ENCODE results near the gene CLEC2L. TPM values are rescaled to one million over a fixed set of nuclear protein-coding genes. Genes with fewer than 3 reads are reported as not detected.

CLEC2L gene
- total RNA-seq, 4 donors from 2014 or later, result 0.21 to 0.43 (median 0.26) TPM; not detected in 1

GRCh38 chr7:139526578-139527544 is 3.4 kb downstream of the CLEC2L start:
- Histone ChIP-seq H3K4me3 (no peak overlapping the region), H3K27me3 (no peaks in the 10 kb centered on the region), H3K9me3 (no peaks in the 10 kb centered on the region), H3K36me3 (no peaks in the 10 kb centered on the region), H3K27ac (no peak overlapping the region), H3K4me1 (peaks cover 0 to 6% of the 10 kb centered on the region in 2 donors)
- intact Hi-C loops (cut with DNase I; ENCODE audit: low total_unique reads), result no loop called here
- TF ChIP-seq, protein P1, sequence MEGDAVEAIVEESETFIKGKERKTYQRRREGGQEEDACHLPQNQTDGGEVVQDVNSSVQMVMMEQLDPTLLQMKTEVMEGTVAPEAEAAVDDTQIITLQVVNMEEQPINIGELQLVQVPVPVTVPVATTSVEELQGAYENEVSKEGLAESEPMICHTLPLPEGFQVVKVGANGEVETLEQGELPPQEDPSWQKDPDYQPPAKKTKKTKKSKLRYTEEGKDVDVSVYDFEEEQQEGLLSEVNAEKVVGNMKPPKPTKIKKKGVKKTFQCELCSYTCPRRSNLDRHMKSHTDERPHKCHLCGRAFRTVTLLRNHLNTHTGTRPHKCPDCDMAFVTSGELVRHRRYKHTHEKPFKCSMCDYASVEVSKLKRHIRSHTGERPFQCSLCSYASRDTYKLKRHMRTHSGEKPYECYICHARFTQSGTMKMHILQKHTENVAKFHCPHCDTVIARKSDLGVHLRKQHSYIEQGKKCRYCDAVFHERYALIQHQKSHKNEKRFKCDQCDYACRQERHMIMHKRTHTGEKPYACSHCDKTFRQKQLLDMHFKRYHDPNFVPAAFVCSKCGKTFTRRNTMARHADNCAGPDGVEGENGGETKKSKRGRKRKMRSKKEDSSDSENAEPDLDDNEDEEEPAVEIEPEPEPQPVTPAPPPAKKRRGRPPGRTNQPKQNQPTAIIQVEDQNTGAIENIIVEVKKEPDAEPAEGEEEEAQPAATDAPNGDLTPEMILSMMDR (IDR thresholded peaks at IDR 0.05), result no peak
- TF ChIP-seq POLR2A (IDR thresholded peaks at IDR 0.05), result no peak
- peak; percentile 28 to 39 for DNase-seq

GRCh38 chr7:139531094-139531493 is 7.6 kb downstream of the CLEC2L start:
- no peak overlapping the region for H3K27ac ChIP-seq
- no peak overlapping the region for H3K4me3 ChIP-seq
- no peaks in the 10 kb centered on the region for H3K36me3 ChIP-seq
- no peak for TF ChIP-seq POLR2A (IDR thresholded peaks at IDR 0.05)
- TF ChIP-seq, protein P1 (IDR thresholded peaks at IDR 0.05), result no peak
- no peaks in the 10 kb centered on the region for H3K27me3 ChIP-seq
- intact Hi-C loops (cut with DNase I; ENCODE audit: low total_unique reads), result no loop called here
- DNase-seq, result no peak
- H3K4me1 ChIP-seq, result peaks cover 0 to 6% of the 10 kb centered on the region in 2 donors
- no peaks in the 10 kb centered on the region for H3K9me3 ChIP-seq

DNA sequence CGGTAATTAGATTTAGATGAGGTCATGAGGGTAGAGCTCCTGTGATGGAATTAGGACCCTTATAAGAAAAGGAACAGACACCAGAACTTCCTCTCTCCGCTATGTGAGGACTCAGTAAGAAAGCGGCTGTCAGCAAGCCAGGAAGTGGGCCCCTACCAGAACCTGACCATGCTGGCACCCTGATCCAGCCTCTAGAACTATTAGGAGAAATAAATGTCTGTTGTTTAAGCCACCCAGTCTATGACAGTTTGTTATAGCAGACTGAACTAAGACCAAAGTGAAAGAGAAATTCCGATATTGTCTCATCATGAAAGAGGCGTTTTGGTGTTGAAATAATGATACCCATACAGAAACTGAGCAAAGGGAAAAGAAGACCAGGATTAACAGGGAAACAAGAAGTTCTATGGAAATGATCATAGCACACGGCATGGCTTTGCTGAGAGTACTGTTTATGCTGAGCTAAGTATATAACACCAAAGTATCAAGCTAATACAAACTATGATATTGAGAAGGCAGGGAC is 9.2 kb downstream of the CLEC2L start:
- Histone ChIP-seq H3K27me3 (no peaks in the 10 kb centered on the region), H3K4me1 (no peaks in the 10 kb centered on the region), H3K27ac (no peak overlapping the region), H3K36me3 (no peaks in the 10 kb centered on the region), H3K4me3 (no peak overlapping the region), H3K9me3 (no peaks in the 10 kb centered on the region)
- intact Hi-C loops (cut with DNase I; ENCODE audit: low total_unique reads), result no loop called here
- no peak for DNase-seq
- TF ChIP-seq, protein P1 (IDR thresholded peaks at IDR 0.05), result no peak
- TF ChIP-seq POLR2A (IDR thresholded peaks at IDR 0.05), result no peak

DNA sequence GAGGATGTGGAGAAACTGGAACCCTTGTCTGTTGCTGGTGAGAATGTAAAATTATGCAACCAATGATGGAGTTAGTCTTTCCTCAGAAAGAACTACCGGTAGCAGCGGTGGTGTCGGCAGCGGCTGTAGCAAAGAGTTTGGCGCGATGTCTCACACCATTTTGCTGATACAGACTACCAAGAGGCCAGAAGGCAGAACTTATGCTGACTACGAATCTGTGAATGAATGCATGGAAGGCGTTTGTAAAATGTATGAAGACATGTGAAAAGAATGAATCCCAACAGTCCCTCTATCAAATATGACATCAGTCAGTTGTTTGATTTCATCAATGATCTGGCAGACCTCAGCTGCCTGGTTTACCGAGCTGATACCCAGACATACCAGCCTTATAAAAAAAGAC is 10.6 kb downstream of the CLEC2L start:
- H3K27me3 ChIP-seq, result no peaks in the 10 kb centered on the region
- no peaks in the 10 kb centered on the region for H3K4me1 ChIP-seq
- no peak for DNase-seq
- no peaks in the 10 kb centered on the region for H3K9me3 ChIP-seq
- H3K27ac ChIP-seq, result no peak overlapping the region
- intact Hi-C loops (cut with DNase I; ENCODE audit: low total_unique reads), result no loop called here
- no peaks in the 10 kb centered on the region for H3K36me3 ChIP-seq
- no peak overlapping the region for H3K4me3 ChIP-seq
- TF ChIP-seq, protein P1 (IDR thresholded peaks at IDR 0.05), result no peak
- no peak for TF ChIP-seq POLR2A (IDR thresholded peaks at IDR 0.05)
